Activated B cell treated with CpG ODN at 0.5 μM for 24 hours (primary cell): ENCODE data around the gene POLR2J3. TPM values are rescaled to one million over a fixed set of nuclear protein-coding genes. Genes with fewer than 3 reads are reported as not detected.
"Not testable (repeated sequence)": the region's sequence is repeated elsewhere in the genome, so short reads cannot be mapped to it uniquely, and the experiment has no call there.

Source experiments
- ATAC-seq: fragments of 200-7000 bp; cut with Tn5 transposase; one replicate; pipeline ENCODE4 v1.10.0; 2021; ENCODE audit warnings: low read depth, mild to moderate bottlenecking, moderate library complexity
- CTCF ChIA-PET: fragments of 350-600 bp; sonication (Branson Sonifier 250); formaldehyde crosslinking; loops from one replicate; lab custom pipeline; 2021; ENCODE audit warnings: antibody characterized with exemption; lab: Charles Lee
- POLR2A ChIA-PET: fragments of 350-600 bp; sonication (Branson Sonifier 250); formaldehyde crosslinking; loops from one replicate; lab custom pipeline; 2021; ENCODE audit warnings: antibody characterized with exemption; lab: Charles Lee
- DNase-seq: peaks from one replicate; pipeline ENCODE4 v3.0.0; 2022
- H3K27ac Mint-ChIP-seq: one replicate; pipeline ENCODE4 v1.8.0; 2020; ENCODE audit warnings: mixed read lengths
- H3K27me3 Mint-ChIP-seq: one replicate; pipeline ENCODE4 v1.8.0; 2021; ENCODE audit warnings: mixed read lengths
- H3K36me3 Mint-ChIP-seq: one replicate; pipeline ENCODE4 v1.8.0; 2021; ENCODE audit warnings: low read depth, mixed read lengths
- H3K4me1 Mint-ChIP-seq: one replicate; pipeline ENCODE4 v1.8.0; 2021; ENCODE audit warnings: mixed read lengths
- H3K4me3 Mint-ChIP-seq: one replicate; pipeline ENCODE4 v1.8.0; 2020; ENCODE audit warnings: mild to moderate bottlenecking, mixed read lengths
- H3K9me3 Mint-ChIP-seq: one replicate; pipeline ENCODE4 v1.8.0; 2020; ENCODE audit warnings: mixed read lengths
- intact Hi-C: fragments of 100-400 bp; cut with micrococcal nuclease; formaldehyde crosslinking; loops from one replicate; pipeline ENCODE4 v1.15.1; 2024
- total RNA-seq: library from RNA; stranded (reverse); gene quantifications from 2 replicates; pipeline ENCODE4 v1.2.3, GENCODE V29; 2022

POLR2J3 gene
- total RNA-seq, result 110 and 123 TPM in 2 replicates

- CTCF ChIA-PET, H3K9me3 Mint-ChIP-seq, POLR2A ChIA-PET, H3K27me3 Mint-ChIP-seq, H3K36me3 Mint-ChIP-seq, intact Hi-C loops, H3K4me1 Mint-ChIP-seq: not testable (repeated sequence)
- DNase-seq (peak; percentile 100), ATAC-seq (peak; percentile 93)
- Mint-ChIP-seq H3K27ac (peak within 1 kb of the TSS; percentile 88), H3K4me3 (peak within 1 kb of the TSS; percentile 93)
Measured at GRCh38 chr7:102572261-102573239, at the start of gene POLR2J3. POLR2J3 (minus strand) TSS chr7:102572583; CDS start chr7:102572521, 62 bp downstream.

GRCh38 chr7:102618122-102618521 is 45.7 kb upstream of the POLR2J3 start:
- CTCF ChIA-PET, ATAC-seq, H3K4me1 Mint-ChIP-seq, H3K36me3 Mint-ChIP-seq, H3K9me3 Mint-ChIP-seq, H3K27me3 Mint-ChIP-seq, DNase-seq, H3K4me3 Mint-ChIP-seq, POLR2A ChIA-PET, intact Hi-C loops, H3K27ac Mint-ChIP-seq: not testable (repeated sequence)

- CTCF ChIA-PET, H3K4me1 Mint-ChIP-seq, H3K27ac Mint-ChIP-seq, H3K36me3 Mint-ChIP-seq, H3K4me3 Mint-ChIP-seq, H3K9me3 Mint-ChIP-seq, POLR2A ChIA-PET, H3K27me3 Mint-ChIP-seq, intact Hi-C loops: not testable (repeated sequence)
- peak; percentile 65 for DNase-seq
- ATAC-seq, result peak; percentile 89
Measured at GRCh38 chr7:102616507-102617125, 44.2 kb upstream of the POLR2J3 start, which contains the start of gene RASA4. RASA4 (minus strand) TSS chr7:102616756; CDS start chr7:102616689, 67 bp downstream.

GRCh38 chr7:102615930-102616329 is 43.5 kb upstream of the POLR2J3 start:
- intact Hi-C loops, CTCF ChIA-PET, H3K27ac Mint-ChIP-seq, POLR2A ChIA-PET, H3K4me3 Mint-ChIP-seq, H3K4me1 Mint-ChIP-seq, H3K27me3 Mint-ChIP-seq, DNase-seq, H3K9me3 Mint-ChIP-seq, H3K36me3 Mint-ChIP-seq: not testable (repeated sequence)
- ATAC-seq, result peak; percentile 2

- intact Hi-C loops, H3K36me3 Mint-ChIP-seq, H3K27ac Mint-ChIP-seq, DNase-seq, H3K9me3 Mint-ChIP-seq, CTCF ChIA-PET, POLR2A ChIA-PET, H3K4me3 Mint-ChIP-seq, H3K4me1 Mint-ChIP-seq, H3K27me3 Mint-ChIP-seq, ATAC-seq: not testable (repeated sequence)
Measured at GRCh38 chr7:102614873-102615272, 42.5 kb upstream of the POLR2J3 start.

- CTCF ChIA-PET, H3K36me3 Mint-ChIP-seq, H3K4me3 Mint-ChIP-seq, POLR2A ChIA-PET, H3K27me3 Mint-ChIP-seq, H3K4me1 Mint-ChIP-seq, intact Hi-C loops, H3K27ac Mint-ChIP-seq, DNase-seq, H3K9me3 Mint-ChIP-seq: not testable (repeated sequence)
- peak; percentile 12 for ATAC-seq
Measured at GRCh38 chr7:102614346-102614697, 41.9 kb upstream of the POLR2J3 start.

GRCh38 chr7:102613575-102614345 is 41.4 kb upstream of the POLR2J3 start:
- POLR2A ChIA-PET, CTCF ChIA-PET, H3K4me3 Mint-ChIP-seq, H3K27me3 Mint-ChIP-seq, DNase-seq, H3K36me3 Mint-ChIP-seq, H3K27ac Mint-ChIP-seq, H3K4me1 Mint-ChIP-seq, H3K9me3 Mint-ChIP-seq, intact Hi-C loops: not testable (repeated sequence)
- peak; percentile 45 for ATAC-seq

- H3K27me3 Mint-ChIP-seq, ATAC-seq, H3K36me3 Mint-ChIP-seq, intact Hi-C loops, H3K27ac Mint-ChIP-seq, POLR2A ChIA-PET, H3K4me1 Mint-ChIP-seq, CTCF ChIA-PET, DNase-seq, H3K9me3 Mint-ChIP-seq: not testable (repeated sequence)
- peak overlapping the region; percentile 32 for H3K4me3 Mint-ChIP-seq
Measured at GRCh38 chr7:102611675-102612325, 39.4 kb upstream of the POLR2J3 start.

- intact Hi-C loops, POLR2A ChIA-PET, H3K4me3 Mint-ChIP-seq, H3K4me1 Mint-ChIP-seq, H3K36me3 Mint-ChIP-seq, DNase-seq, CTCF ChIA-PET, H3K27me3 Mint-ChIP-seq, H3K27ac Mint-ChIP-seq, H3K9me3 Mint-ChIP-seq: not testable (repeated sequence)
- peak; percentile 67 for ATAC-seq
Measured at GRCh38 chr7:102611013-102611674, 38.8 kb upstream of the POLR2J3 start.

- H3K4me1 Mint-ChIP-seq, H3K27ac Mint-ChIP-seq, ATAC-seq, H3K36me3 Mint-ChIP-seq, CTCF ChIA-PET, POLR2A ChIA-PET, H3K27me3 Mint-ChIP-seq, H3K4me3 Mint-ChIP-seq, intact Hi-C loops, DNase-seq, H3K9me3 Mint-ChIP-seq: not testable (repeated sequence)
Measured at GRCh38 chr7:102610441-102610840, 38.1 kb upstream of the POLR2J3 start.

- H3K27me3 Mint-ChIP-seq, POLR2A ChIA-PET, intact Hi-C loops, ATAC-seq, H3K4me1 Mint-ChIP-seq, DNase-seq, CTCF ChIA-PET, H3K4me3 Mint-ChIP-seq, H3K27ac Mint-ChIP-seq, H3K9me3 Mint-ChIP-seq, H3K36me3 Mint-ChIP-seq: not testable (repeated sequence)
Measured at GRCh38 chr7:102609734-102610133, 37.4 kb upstream of the POLR2J3 start.
